ENCODE results near the gene C15orf40.
"Not testable (repeated sequence)": the region's sequence is repeated elsewhere in the genome, so short reads cannot be mapped to it uniquely, and the experiment has no call there.

C15orf40 gene
- total RNA-seq, result 10.2 to 17.0 (median 13.1) reads per million in 3 donors

DNA sequence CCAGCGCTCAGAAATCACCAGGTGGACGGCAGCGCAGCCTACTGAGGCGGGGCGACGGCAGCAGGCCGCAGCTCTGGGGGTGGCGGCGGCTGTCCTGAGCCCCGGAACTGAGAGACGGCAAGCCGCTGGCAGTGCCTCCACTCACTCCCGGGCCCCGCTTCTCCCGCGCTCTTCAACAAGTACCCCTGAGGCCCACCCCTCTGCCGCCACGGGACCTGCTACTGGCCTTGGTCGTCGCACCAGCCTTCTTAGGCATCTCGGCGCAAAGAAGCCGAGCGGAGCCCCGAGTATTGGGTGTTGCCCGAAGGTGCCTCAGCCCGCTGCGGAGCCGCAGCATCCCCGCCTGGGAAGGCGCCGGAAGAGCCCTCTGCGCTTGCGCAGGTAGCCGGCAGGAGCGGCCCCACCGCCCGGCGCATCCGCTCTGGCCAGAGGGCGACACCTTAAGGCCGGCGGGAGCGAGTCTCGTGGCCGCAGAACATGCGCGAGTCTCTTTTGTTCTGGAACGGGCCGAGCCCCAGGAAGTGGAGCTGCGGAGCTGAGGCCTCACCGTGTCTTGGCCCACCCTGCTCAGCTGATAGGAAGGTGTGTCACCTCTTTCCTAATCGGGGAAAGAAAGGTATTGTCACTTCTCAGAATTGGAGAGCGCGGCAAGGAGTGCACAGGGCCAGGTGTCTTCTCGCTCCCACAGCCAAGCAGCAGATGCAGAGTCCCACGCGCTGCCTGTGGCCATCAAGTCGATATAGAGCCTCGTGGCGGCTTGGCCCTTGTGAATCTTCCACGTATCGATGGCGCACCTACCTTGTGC, at the start of gene C15orf40:
Gene C15orf40 (minus strand): TSS at position 369 of the 805 bp plus-strand sequence. CDS start 32 bp downstream, at position 337.
- Histone ChIP-seq H3K4me1 (ENCODE audit: control insufficient read depth, insufficient read depth, low read length, poor library complexity, severe bottlenecking) (peaks cover 17% of the 10 kb centered on the region), H3K27me3 (replicated peaks; ENCODE audit: control insufficient read depth, insufficient read depth, low read length, poor library complexity, severe bottlenecking) (no peaks in the 10 kb centered on the region), H3K4me3 (ENCODE audit: insufficient read depth, low read depth, low read length, poor library complexity, severe bottlenecking) (peak within 1 kb of the TSS; percentile 81), H3K9me3 (ENCODE audit: control insufficient read depth, low read length) (no peaks in the 10 kb centered on the region), H3K27ac (ENCODE audit: insufficient read depth, low read length, poor library complexity, severe bottlenecking) (peak within 1 kb of the TSS; percentile 80), H3K36me3 (ENCODE audit: control insufficient read depth, insufficient read depth, low read length) (peaks cover 20% of the 10 kb centered on the region)
- DNase-seq, result peak; percentile 73 to 79 (median 77)

DNA sequence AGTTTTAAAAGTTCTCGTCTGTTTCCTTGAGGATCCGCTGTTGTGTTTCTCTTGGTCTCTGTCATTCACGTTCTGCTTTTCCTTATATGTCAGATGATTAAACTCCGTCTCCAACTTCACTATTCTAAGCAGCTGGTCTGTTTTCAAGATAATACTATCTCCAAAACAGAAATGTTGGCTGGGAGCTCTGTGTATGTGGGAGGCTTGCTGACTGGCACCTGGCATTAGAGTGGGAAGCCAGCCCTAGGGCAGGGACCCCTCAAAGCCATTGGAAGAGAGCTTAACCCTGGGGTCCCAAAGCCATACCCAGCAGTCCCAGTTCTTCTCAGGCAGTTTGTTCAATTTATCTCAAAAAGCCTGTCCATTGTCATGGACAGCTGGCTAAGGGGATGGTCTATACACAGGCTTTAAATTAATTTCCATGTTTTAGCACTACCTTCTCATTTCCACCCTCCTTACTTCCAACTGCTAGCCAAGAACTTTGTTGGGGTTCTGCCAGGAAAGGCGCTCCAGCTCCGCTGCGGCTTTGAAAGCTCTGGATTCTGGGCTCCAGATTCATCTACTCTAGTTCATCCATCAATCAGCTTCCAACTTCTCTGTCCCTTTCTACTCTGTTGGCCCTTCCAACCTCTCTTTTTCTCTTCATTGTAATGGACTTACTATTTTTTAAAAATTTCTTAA, 46.4 kb upstream of the C15orf40 start:
- Histone ChIP-seq H3K27me3 (replicated peaks; ENCODE audit: control insufficient read depth, insufficient read depth, low read length, poor library complexity, severe bottlenecking) (no peaks in the 10 kb centered on the region), H3K36me3 (ENCODE audit: control insufficient read depth, insufficient read depth, low read length) (peaks cover 24% of the 10 kb centered on the region), H3K4me1 (ENCODE audit: control insufficient read depth, insufficient read depth, low read length, poor library complexity, severe bottlenecking) (peaks cover 3% of the 10 kb centered on the region), H3K27ac (ENCODE audit: insufficient read depth, low read length, poor library complexity, severe bottlenecking) (no peak overlapping the region), H3K4me3 (ENCODE audit: insufficient read depth, low read depth, low read length, poor library complexity, severe bottlenecking) (no peak overlapping the region), H3K9me3 (ENCODE audit: control insufficient read depth, low read length) (no peaks in the 10 kb centered on the region)
- DNase-seq, result no peak

DNA sequence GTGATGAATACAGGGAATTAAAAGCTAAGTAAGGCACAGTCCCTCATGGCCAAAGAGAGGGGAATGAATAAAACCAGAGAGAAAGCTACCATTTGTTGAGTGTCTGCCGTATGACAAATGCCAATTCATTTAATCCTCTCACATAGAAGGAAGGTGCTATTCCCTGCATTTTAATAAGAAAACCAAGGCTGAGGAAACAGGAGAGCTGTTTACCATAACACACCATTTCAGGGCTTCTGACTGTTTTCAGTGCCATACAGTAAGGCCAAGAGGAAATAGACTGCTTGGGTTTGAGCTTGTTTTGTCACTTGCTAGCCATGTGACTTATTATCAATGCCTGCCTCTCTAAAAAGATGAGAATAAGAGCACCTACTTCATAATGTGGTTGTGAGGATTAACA, 45.6 kb upstream of the C15orf40 start:
- H3K4me3 ChIP-seq (ENCODE audit: insufficient read depth, low read depth, low read length, poor library complexity, severe bottlenecking), result no peak overlapping the region
- H3K9me3 ChIP-seq (ENCODE audit: control insufficient read depth, low read length), result no peaks in the 10 kb centered on the region
- no peak for DNase-seq
- no peak overlapping the region for H3K27ac ChIP-seq (ENCODE audit: insufficient read depth, low read length, poor library complexity, severe bottlenecking)
- no peaks in the 10 kb centered on the region for H3K27me3 ChIP-seq (replicated peaks; ENCODE audit: control insufficient read depth, insufficient read depth, low read length, poor library complexity, severe bottlenecking)
- H3K4me1 ChIP-seq (ENCODE audit: control insufficient read depth, insufficient read depth, low read length, poor library complexity, severe bottlenecking), result peaks cover 3% of the 10 kb centered on the region
- H3K36me3 ChIP-seq (ENCODE audit: control insufficient read depth, insufficient read depth, low read length), result peaks cover 25% of the 10 kb centered on the region

DNA sequence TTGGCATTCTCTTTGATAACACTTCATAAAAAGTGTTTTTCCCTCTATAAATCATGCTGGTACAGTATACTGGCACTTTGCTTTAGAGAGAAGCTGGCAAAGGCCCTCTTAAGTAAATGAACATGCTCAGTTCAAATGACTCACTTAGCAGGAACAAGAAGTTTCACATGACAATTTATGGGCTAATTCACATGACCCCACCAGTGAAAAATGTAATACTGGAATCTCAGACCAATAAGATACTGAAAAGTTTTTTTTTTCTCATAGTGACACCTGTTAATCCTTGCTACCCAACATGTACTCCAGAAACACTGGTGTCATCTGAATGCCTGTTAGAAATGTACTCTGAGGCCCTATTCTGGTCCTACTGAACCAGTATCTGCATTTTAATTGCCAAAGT, 41.7 kb upstream of the C15orf40 start:
- Histone ChIP-seq H3K9me3 (ENCODE audit: control insufficient read depth, low read length) (no peaks in the 10 kb centered on the region), H3K36me3 (ENCODE audit: control insufficient read depth, insufficient read depth, low read length) (peaks cover 41% of the 10 kb centered on the region), H3K27me3 (replicated peaks; ENCODE audit: control insufficient read depth, insufficient read depth, low read length, poor library complexity, severe bottlenecking) (no peaks in the 10 kb centered on the region), H3K4me3 (ENCODE audit: insufficient read depth, low read depth, low read length, poor library complexity, severe bottlenecking) (no peak overlapping the region), H3K27ac (ENCODE audit: insufficient read depth, low read length, poor library complexity, severe bottlenecking) (no peak overlapping the region), H3K4me1 (ENCODE audit: control insufficient read depth, insufficient read depth, low read length, poor library complexity, severe bottlenecking) (no peaks in the 10 kb centered on the region)
- DNase-seq, result no peak

- Histone ChIP-seq H3K4me3 (ENCODE audit: insufficient read depth, low read depth, low read length, poor library complexity, severe bottlenecking) (no peak overlapping the region), H3K27ac (ENCODE audit: insufficient read depth, low read length, poor library complexity, severe bottlenecking) (no peak overlapping the region), H3K4me1 (ENCODE audit: control insufficient read depth, insufficient read depth, low read length, poor library complexity, severe bottlenecking) (no peaks in the 10 kb centered on the region), H3K36me3 (ENCODE audit: control insufficient read depth, insufficient read depth, low read length) (peaks cover 22% of the 10 kb centered on the region), H3K9me3 (ENCODE audit: control insufficient read depth, low read length) (no peaks in the 10 kb centered on the region), H3K27me3 (replicated peaks; ENCODE audit: control insufficient read depth, insufficient read depth, low read length, poor library complexity, severe bottlenecking) (no peaks in the 10 kb centered on the region)
- no peak for DNase-seq
These were observed 35.2 kb upstream of the C15orf40 start for GRCh38 chr15:83046558-83047127.

GRCh38 chr15:83044156-83044555, 32.7 kb upstream of the C15orf40 start:
- no peak for DNase-seq
- Histone ChIP-seq H3K9me3 (ENCODE audit: control insufficient read depth, low read length) (no peaks in the 10 kb centered on the region), H3K4me3 (ENCODE audit: insufficient read depth, low read depth, low read length, poor library complexity, severe bottlenecking) (no peak overlapping the region), H3K36me3 (ENCODE audit: control insufficient read depth, insufficient read depth, low read length) (peaks cover 30% of the 10 kb centered on the region), H3K27ac (ENCODE audit: insufficient read depth, low read length, poor library complexity, severe bottlenecking) (no peak overlapping the region), H3K27me3 (replicated peaks; ENCODE audit: control insufficient read depth, insufficient read depth, low read length, poor library complexity, severe bottlenecking) (no peaks in the 10 kb centered on the region), H3K4me1 (ENCODE audit: control insufficient read depth, insufficient read depth, low read length, poor library complexity, severe bottlenecking) (no peaks in the 10 kb centered on the region)

GRCh38 chr15:83039206-83039605, 27.8 kb upstream of the C15orf40 start:
- Histone ChIP-seq H3K9me3 (ENCODE audit: control insufficient read depth, low read length) (no peaks in the 10 kb centered on the region), H3K36me3 (ENCODE audit: control insufficient read depth, insufficient read depth, low read length) (peaks cover 30% of the 10 kb centered on the region), H3K4me1 (ENCODE audit: control insufficient read depth, insufficient read depth, low read length, poor library complexity, severe bottlenecking) (no peaks in the 10 kb centered on the region), H3K4me3 (ENCODE audit: insufficient read depth, low read depth, low read length, poor library complexity, severe bottlenecking) (no peak overlapping the region), H3K27me3 (replicated peaks; ENCODE audit: control insufficient read depth, insufficient read depth, low read length, poor library complexity, severe bottlenecking) (no peaks in the 10 kb centered on the region), H3K27ac (ENCODE audit: insufficient read depth, low read length, poor library complexity, severe bottlenecking) (no peak overlapping the region)
- no peak for DNase-seq

DNA sequence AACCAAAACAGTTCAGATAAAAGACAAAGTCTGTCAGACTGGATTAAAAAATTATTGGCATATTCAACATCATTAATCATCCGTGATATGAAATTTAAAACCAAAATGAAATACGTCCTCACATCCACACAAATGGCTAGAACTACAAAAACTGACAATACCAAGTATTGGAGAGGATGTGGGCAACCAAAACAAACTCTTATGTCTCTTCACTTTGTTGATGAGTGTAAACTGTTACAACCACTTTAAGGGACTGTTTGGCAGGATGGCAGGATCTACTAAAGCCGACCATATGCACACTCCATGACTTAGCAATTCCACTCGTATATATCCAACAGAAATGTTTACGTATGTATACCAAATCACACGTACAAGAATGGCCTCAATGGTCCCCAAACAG, 24.8 kb upstream of the C15orf40 start:
- no peak for DNase-seq
- Histone ChIP-seq H3K4me3 (ENCODE audit: insufficient read depth, low read depth, low read length, poor library complexity, severe bottlenecking) (no peak overlapping the region), H3K27ac (ENCODE audit: insufficient read depth, low read length, poor library complexity, severe bottlenecking) (no peak overlapping the region), H3K36me3 (ENCODE audit: control insufficient read depth, insufficient read depth, low read length) (peaks cover 28% of the 10 kb centered on the region), H3K4me1 (ENCODE audit: control insufficient read depth, insufficient read depth, low read length, poor library complexity, severe bottlenecking) (no peaks in the 10 kb centered on the region), H3K27me3 (replicated peaks; ENCODE audit: control insufficient read depth, insufficient read depth, low read length, poor library complexity, severe bottlenecking) (no peaks in the 10 kb centered on the region), H3K9me3 (ENCODE audit: control insufficient read depth, low read length) (no peaks in the 10 kb centered on the region)

DNA sequence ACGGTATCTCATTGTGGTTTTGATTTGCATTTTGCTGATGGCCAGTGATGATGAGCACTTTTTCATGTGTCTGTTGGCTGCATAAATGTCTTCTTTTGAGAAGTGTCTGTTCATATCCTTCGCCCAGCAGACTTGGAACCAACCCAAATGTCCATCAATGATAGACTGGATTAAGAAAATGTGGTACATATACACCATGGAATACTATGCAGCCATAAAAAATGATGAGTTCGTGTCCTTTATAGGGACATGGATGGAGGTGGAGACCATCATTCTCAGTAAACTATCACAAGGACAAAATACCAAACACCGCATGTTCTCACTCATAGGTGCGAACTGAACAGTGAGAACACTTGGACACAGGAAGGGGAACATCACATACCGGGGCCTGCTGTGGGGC, 19.8 kb upstream of the C15orf40 start:
- not testable (repeated sequence) for DNase-seq; H3K9me3 ChIP-seq (ENCODE audit: control insufficient read depth, low read length); H3K4me3 ChIP-seq (ENCODE audit: insufficient read depth, low read depth, low read length, poor library complexity, severe bottlenecking); H3K27ac ChIP-seq (ENCODE audit: insufficient read depth, low read length, poor library complexity, severe bottlenecking); H3K4me1 ChIP-seq (ENCODE audit: control insufficient read depth, insufficient read depth, low read length, poor library complexity, severe bottlenecking); H3K27me3 ChIP-seq (replicated peaks; ENCODE audit: control insufficient read depth, insufficient read depth, low read length, poor library complexity, severe bottlenecking)
- H3K36me3 ChIP-seq (ENCODE audit: control insufficient read depth, insufficient read depth, low read length), result peaks cover 28% of the 10 kb centered on the region

GRCh38 chr15:83030021-83030420, 18.6 kb upstream of the C15orf40 start:
- Histone ChIP-seq H3K27ac (ENCODE audit: insufficient read depth, low read length, poor library complexity, severe bottlenecking) (no peak overlapping the region), H3K27me3 (replicated peaks; ENCODE audit: control insufficient read depth, insufficient read depth, low read length, poor library complexity, severe bottlenecking) (no peaks in the 10 kb centered on the region), H3K4me1 (ENCODE audit: control insufficient read depth, insufficient read depth, low read length, poor library complexity, severe bottlenecking) (no peaks in the 10 kb centered on the region), H3K4me3 (ENCODE audit: insufficient read depth, low read depth, low read length, poor library complexity, severe bottlenecking) (no peak overlapping the region), H3K36me3 (ENCODE audit: control insufficient read depth, insufficient read depth, low read length) (peaks cover 25% of the 10 kb centered on the region), H3K9me3 (ENCODE audit: control insufficient read depth, low read length) (no peaks in the 10 kb centered on the region)
- no peak for DNase-seq

Measured in effector memory CD4-positive, alpha-beta T cell (primary cell).